ENCODE results near the gene TACC2. TPM values are rescaled to one million over a fixed set of nuclear protein-coding genes. Genes with fewer than 3 reads are reported as not detected.
A peak's percentile ranks its signal among the peaks of the same experiment; 100 is the strongest.

The TACC2 gene
- total RNA-seq, 1 donor from 2014 or later: 56.6 TPM

- H3K4me3 Mint-ChIP-seq (ENCODE audit: unreplicated experiment): no peak overlapping the region
Measured at GRCh38 chr10:122147663-122148062, 158.7 kb downstream of the TACC2 start.

GRCh38 chr10:122148876-122149560, 160.1 kb downstream of the TACC2 start:
- Mint-ChIP-seq H3K4me1 (ENCODE audit: low read depth) (peaks cover 64% of the 10 kb centered on the region), H3K27me3 (ENCODE audit: low read depth) (no peaks in the 10 kb centered on the region), H3K27ac (ENCODE audit: unreplicated experiment) (peak overlapping the region; percentile 88), H3K4me3 (ENCODE audit: unreplicated experiment) (no peak overlapping the region), H3K36me3 (ENCODE audit: low read depth) (peaks cover 29% of the 10 kb centered on the region), H3K9me3 (ENCODE audit: low read depth) (peaks cover 9% of the 10 kb centered on the region)
- no peak for TF ChIP-seq CTCF (IDR thresholded peaks at IDR 0.05)
- DNase-seq (ENCODE audit: low spot score): no peak

More at GRCh38 chr10:122147663-122148062, 158.7 kb downstream of the TACC2 start:
- H3K27me3 Mint-ChIP-seq (ENCODE audit: low read depth): no peaks in the 10 kb centered on the region
- peaks cover 29% of the 10 kb centered on the region for H3K36me3 Mint-ChIP-seq (ENCODE audit: low read depth)
- H3K27ac Mint-ChIP-seq (ENCODE audit: unreplicated experiment): peak overlapping the region; percentile 81
- peaks cover 9% of the 10 kb centered on the region for H3K9me3 Mint-ChIP-seq (ENCODE audit: low read depth)
- peaks cover 62% of the 10 kb centered on the region for H3K4me1 Mint-ChIP-seq (ENCODE audit: low read depth)
- TF ChIP-seq CTCF (IDR thresholded peaks at IDR 0.05): no peak
- DNase-seq (ENCODE audit: low spot score): no peak

GRCh38 chr10:122149561-122150505, 160.9 kb downstream of the TACC2 start:
- no peak for DNase-seq (ENCODE audit: low spot score)

GRCh38 chr10:122151121-122151694, 162.2 kb downstream of the TACC2 start:
- no peak overlapping the region for H3K4me3 Mint-ChIP-seq (ENCODE audit: unreplicated experiment)
- no peaks in the 10 kb centered on the region for H3K9me3 Mint-ChIP-seq (ENCODE audit: low read depth)
- no peaks in the 10 kb centered on the region for H3K27me3 Mint-ChIP-seq (ENCODE audit: low read depth)
- H3K27ac Mint-ChIP-seq (ENCODE audit: unreplicated experiment): no peak overlapping the region
- peaks cover 14% of the 10 kb centered on the region for H3K36me3 Mint-ChIP-seq (ENCODE audit: low read depth)
- DNase-seq (ENCODE audit: low spot score): no peak
- H3K4me1 Mint-ChIP-seq (ENCODE audit: low read depth): peaks cover 76% of the 10 kb centered on the region
- TF ChIP-seq CTCF (IDR thresholded peaks at IDR 0.05): no peak

More at GRCh38 chr10:122149561-122150505, 160.9 kb downstream of the TACC2 start:
- Mint-ChIP-seq H3K36me3 (ENCODE audit: low read depth) (peaks cover 23% of the 10 kb centered on the region), H3K27me3 (ENCODE audit: low read depth) (no peaks in the 10 kb centered on the region), H3K4me3 (ENCODE audit: unreplicated experiment) (no peak overlapping the region), H3K27ac (ENCODE audit: unreplicated experiment) (peak overlapping the region; percentile 80), H3K4me1 (ENCODE audit: low read depth) (peaks cover 68% of the 10 kb centered on the region), H3K9me3 (ENCODE audit: low read depth) (peaks cover 9% of the 10 kb centered on the region)
- TF ChIP-seq CTCF (IDR thresholded peaks at IDR 0.05): no peak

- no peaks in the 10 kb centered on the region for H3K27me3 Mint-ChIP-seq (ENCODE audit: low read depth)
- H3K4me1 Mint-ChIP-seq (ENCODE audit: low read depth): peaks cover 68% of the 10 kb centered on the region
- peaks cover 8% of the 10 kb centered on the region for H3K36me3 Mint-ChIP-seq (ENCODE audit: low read depth)
- H3K4me3 Mint-ChIP-seq (ENCODE audit: unreplicated experiment): no peak overlapping the region
- H3K9me3 Mint-ChIP-seq (ENCODE audit: low read depth): no peaks in the 10 kb centered on the region
- H3K27ac Mint-ChIP-seq (ENCODE audit: unreplicated experiment): peak overlapping the region; percentile 49
- no peak for DNase-seq (ENCODE audit: low spot score)
- TF ChIP-seq CTCF (IDR thresholded peaks at IDR 0.05): no peak
Measured at GRCh38 chr10:122152544-122152943, 163.6 kb downstream of the TACC2 start.

All from chondrocyte (in vitro differentiated cells).